Prostate gland (tissue), 2 donors: Measurements from ENCODE around the gene SAMD10.

Experiments
- CTCF ChIP-seq, 4 experiments: fragments of 200-600 bp in 2 of 4; fragments of 450-650 bp in 2 of 4; sonication (generic) in 2 of 4; IDR thresholded peaks; 1 replicate in 3 of 4; 2 replicates in 1 of 4; pipeline ENCODE4 v1.5.1; 2016 to 2019; ENCODE audit warnings: antibody characterized with exemption in 4 of 4, mild to moderate bottlenecking in 2 of 4, moderate library complexity in 2 of 4
- POLR2A ChIP-seq: fragments of 450-650 bp; IDR thresholded peaks from one replicate; pipeline ENCODE4 v1.6.1; 2016; ENCODE audit warnings: antibody characterized with exemption, mild to moderate bottlenecking
- POLR2AphosphoS5 ChIP-seq: sonication (generic); formaldehyde crosslinking; IDR thresholded peaks from one replicate; pipeline ENCODE4 v1.6.1; 2017; ENCODE audit warnings: antibody characterized with exemption

- peak; percentile 80 for TF ChIP-seq POLR2AphosphoS5
- no peak for TF ChIP-seq CTCF (IDR thresholded peaks at IDR 0.05)
- no peak for TF ChIP-seq POLR2A
Measured at GRCh38 chr20:63978319-63979228, 868 bp downstream of the SAMD10 start.
